Mesenchymal stem cell (in vitro differentiated cells and primary cell): ENCODE results near the gene MRGPRF.

Source experiments
- DNase-seq: peaks from one replicate; pipeline ENCODE4 v3.0.0-alpha.2; 2013
- H2AFZ ChIP-seq: one replicate; pipeline ENCODE4 v1.6.1; 2013; ENCODE audit warnings: low read depth, mild to moderate bottlenecking, control low read depth, inconsistent platforms, low read length, moderate library complexity
- H2AK5ac ChIP-seq: 2 replicates; pipeline ENCODE4 v1.6.1; 2013; ENCODE audit warnings: low read length, moderate library complexity, mild to moderate bottlenecking, inconsistent platforms; ENCODE audit not compliant: severe bottlenecking
- H2BK120ac ChIP-seq: one replicate; pipeline ENCODE4 v1.6.1; 2013; ENCODE audit warnings: low read depth, mild to moderate bottlenecking, inconsistent platforms, low read length, moderate library complexity
- H2BK12ac ChIP-seq, 2 experiments: one replicate each; pipeline ENCODE4 v1.6.1; 2013; ENCODE audit warnings: inconsistent platforms in 2 of 2, low read length in 2 of 2, mild to moderate bottlenecking in 2 of 2, moderate library complexity in 2 of 2, control low read depth in 1 of 2
- H2BK15ac ChIP-seq: one replicate; pipeline ENCODE4 v1.6.1; 2013; ENCODE audit warnings: mild to moderate bottlenecking, low read depth, inconsistent platforms; ENCODE audit not compliant: poor library complexity, severe bottlenecking
- H2BK5ac ChIP-seq: 2 replicates; pipeline ENCODE4 v1.6.1; 2013; ENCODE audit warnings: low read depth, mild to moderate bottlenecking, low read length, control low read depth, inconsistent platforms; ENCODE audit not compliant: poor library complexity, severe bottlenecking
- H3K14ac ChIP-seq, 2 experiments: one replicate each; pipeline ENCODE4 v1.6.1; 2013; ENCODE audit warnings: inconsistent platforms in 2 of 2, low read length in 2 of 2, control low read depth in 1 of 2, mild to moderate bottlenecking in 1 of 2, moderate library complexity in 1 of 2
- H3K18ac ChIP-seq, 2 experiments: one replicate each; pipeline ENCODE4 v1.6.1; 2013; ENCODE audit warnings: inconsistent platforms in 2 of 2, low read length in 2 of 2, control low read depth in 1 of 2, low read depth in 1 of 2, mild to moderate bottlenecking in 1 of 2
- H3K23ac ChIP-seq, 2 experiments: one replicate each; pipeline ENCODE4 v1.6.1; 2013; ENCODE audit warnings: inconsistent platforms in 2 of 2, low read length in 2 of 2, mild to moderate bottlenecking in 2 of 2, moderate library complexity in 2 of 2, control low read depth in 1 of 2
- H3K27ac ChIP-seq: 2 replicates; pipeline ENCODE4 v1.5.1; 2013; ENCODE audit warnings: mild to moderate bottlenecking, moderate library complexity, low read length, control low read depth, inconsistent platforms; ENCODE audit not compliant: poor library complexity, severe bottlenecking
- H3K27me3 ChIP-seq, 2 experiments: 2 replicates each; pipeline versions ENCODE4 v1.6.1 to v1.7.0; 2013; ENCODE audit warnings: low read length in 2 of 2, mild to moderate bottlenecking in 2 of 2, moderate library complexity in 2 of 2, control low read depth in 1 of 2, inconsistent platforms in 1 of 2; ENCODE audit not compliant: control insufficient read depth in 1 of 2, insufficient read depth in 1 of 2
- H3K36me3 ChIP-seq, 2 experiments: 2 replicates each; pipeline versions ENCODE4 v1.6.1 to v1.7.0; 2013; ENCODE audit warnings: low read length in 2 of 2, control low read depth in 1 of 2, inconsistent platforms in 1 of 2, low read depth in 1 of 2, mild to moderate bottlenecking in 1 of 2; ENCODE audit not compliant: insufficient read depth in 2 of 2, control insufficient read depth in 1 of 2
- H3K4ac ChIP-seq, 2 experiments: one replicate each; pipeline ENCODE4 v1.6.1; 2013; ENCODE audit warnings: inconsistent platforms in 2 of 2, low read length in 2 of 2, mild to moderate bottlenecking in 2 of 2, moderate library complexity in 2 of 2, control low read depth in 1 of 2, low read depth in 1 of 2
- H3K4me1 ChIP-seq: 2 replicates; pipeline ENCODE4 v1.6.1; 2013; ENCODE audit warnings: low read depth, low read length, control low read depth; ENCODE audit not compliant: control insufficient read depth, insufficient read depth
- H3K4me2 ChIP-seq: 2 replicates; pipeline ENCODE4 v1.6.1; 2013; ENCODE audit warnings: low read length, mild to moderate bottlenecking, inconsistent platforms; ENCODE audit not compliant: poor library complexity, severe bottlenecking
- H3K4me3 ChIP-seq, 2 experiments: 2 replicates each; pipeline versions ENCODE4 v1.5.1 to v1.7.0; 2013; ENCODE audit warnings: low read length in 2 of 2, mild to moderate bottlenecking in 2 of 2, control low read depth in 1 of 2, low read depth in 1 of 2; ENCODE audit not compliant: insufficient read depth in 1 of 2
- H3K79me1 ChIP-seq: replicated peaks from 2 replicates; pipeline ENCODE4 v1.6.1; 2013; ENCODE audit warnings: mild to moderate bottlenecking, control low read depth, low read length, inconsistent platforms; ENCODE audit not compliant: poor library complexity, severe bottlenecking
- H3K9ac ChIP-seq: 2 replicates; pipeline ENCODE4 v1.7.0; 2013; ENCODE audit warnings: mild to moderate bottlenecking, low read length, moderate library complexity
- H3K9me3 ChIP-seq: 2 replicates; pipeline ENCODE4 v1.7.0; 2013; ENCODE audit warnings: mild to moderate bottlenecking, low read length; ENCODE audit not compliant: control insufficient read depth
- H4K8ac ChIP-seq: one replicate; pipeline ENCODE4 v1.6.1; 2013; ENCODE audit warnings: inconsistent platforms, mild to moderate bottlenecking, low read length, moderate library complexity
- H4K91ac ChIP-seq: one replicate; pipeline ENCODE4 v1.6.1; 2013; ENCODE audit warnings: mild to moderate bottlenecking, low read length, inconsistent platforms
- WGBS: methylation state at CpG from one replicate; pipeline ENCODE4 v1.1.7; 2013; ENCODE audit warnings: mixed read lengths; 5-methylcytosine and 5-hydroxymethylcytosine counted together

MRGPRF gene

GRCh38 chr11:69054397-69055211 lies 41.6 kb upstream of the MRGPRF start:
- Histone ChIP-seq H3K4ac (no peak overlapping the region), H3K9me3 (no peaks in the 10 kb centered on the region), H3K79me1 (peaks cover 56% of the 10 kb centered on the region), H3K14ac (no peak overlapping the region), H3K27ac (no peak overlapping the region), H2AFZ (no peak overlapping the region), H3K23ac (peak overlapping the region in 1 of 2 experiments; percentile 16), H3K4me3 (no peak overlapping the region), H3K18ac (no peak overlapping the region), H3K36me3 (peaks cover 34 to 54% of the 10 kb centered on the region in 2 experiments), H3K4me1 (peaks cover 19% of the 10 kb centered on the region), H2AK5ac (no peak overlapping the region), H2BK120ac (no peak overlapping the region), H4K91ac (no peak overlapping the region), H2BK12ac (no peak overlapping the region), H2BK5ac (no peak overlapping the region), H3K4me2 (no peak overlapping the region), H2BK15ac (no peak overlapping the region), H4K8ac (no peak overlapping the region), H3K9ac (no peak overlapping the region), H3K27me3 (no peaks in the 10 kb centered on the region)
- WGBS = 97% methylated on average over 31 of the region's 31 CpGs
- DNase-seq = no peak

DNA sequence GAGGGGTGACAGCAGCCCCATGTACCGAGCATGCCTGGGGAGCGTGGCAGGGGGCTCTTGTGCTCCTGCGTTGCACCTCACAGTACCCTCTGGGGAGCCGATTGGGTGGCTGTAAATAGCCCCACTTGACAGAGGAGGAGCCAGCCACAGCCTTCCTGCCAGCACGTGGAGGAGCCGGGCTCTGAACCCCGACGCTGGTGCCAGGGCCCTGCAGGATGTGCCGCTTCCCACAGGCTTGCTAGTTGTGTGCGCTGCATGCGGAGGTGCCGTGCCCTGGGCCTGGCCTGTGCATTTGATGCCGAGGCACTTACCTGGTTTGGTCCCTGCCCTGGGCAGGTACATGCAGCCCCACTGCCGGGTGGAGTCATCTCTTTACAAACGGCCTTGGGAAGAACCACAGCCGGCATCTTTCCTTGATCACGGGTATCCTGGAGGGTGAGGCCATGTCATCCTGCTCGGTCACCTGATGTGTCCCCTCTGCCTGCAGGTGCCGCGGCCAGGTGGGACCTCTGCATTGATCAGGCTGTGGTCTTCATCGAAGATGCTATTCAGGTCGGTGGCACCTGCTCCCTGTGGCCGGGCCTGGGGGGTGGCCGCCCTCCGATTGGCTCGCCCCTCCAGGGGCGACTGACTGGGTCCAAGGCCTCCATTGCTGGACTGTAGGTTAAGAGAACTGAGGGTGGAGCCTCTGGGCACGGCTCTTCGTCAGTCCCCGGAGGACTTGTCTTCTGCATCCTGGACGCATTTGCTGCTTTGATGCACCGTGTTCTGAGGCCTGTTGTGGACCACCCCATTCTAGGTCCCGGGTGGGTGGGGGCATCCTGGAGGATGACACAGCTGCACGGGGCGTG lies 40.7 kb upstream of the MRGPRF start:
- Histone ChIP-seq H3K18ac (no peak overlapping the region), H3K23ac (no peak overlapping the region), H3K27ac (no peak overlapping the region), H2BK12ac (no peak overlapping the region), H4K8ac (no peak overlapping the region), H3K27me3 (no peaks in the 10 kb centered on the region), H3K79me1 (peaks cover 61% of the 10 kb centered on the region), H4K91ac (no peak overlapping the region), H2AFZ (no peak overlapping the region), H3K9ac (no peak overlapping the region), H3K9me3 (no peaks in the 10 kb centered on the region), H2BK120ac (no peak overlapping the region), H3K36me3 (peaks cover 33 to 47% of the 10 kb centered on the region in 2 experiments), H2BK15ac (no peak overlapping the region), H3K4me2 (no peak overlapping the region), H3K4me3 (no peak overlapping the region), H3K4ac (no peak overlapping the region), H3K14ac (no peak overlapping the region), H2AK5ac (no peak overlapping the region), H2BK5ac (no peak overlapping the region), H3K4me1 (peaks cover 23% of the 10 kb centered on the region)
- WGBS = 96% methylated on average over 35 of the region's 35 CpGs
- no peak for DNase-seq

- Histone ChIP-seq H3K23ac (no peak overlapping the region), H2BK5ac (no peak overlapping the region), H3K27ac (no peak overlapping the region), H4K91ac (no peak overlapping the region), H3K4ac (no peak overlapping the region), H3K79me1 (peaks cover 61% of the 10 kb centered on the region), H3K4me1 (peaks cover 19% of the 10 kb centered on the region), H3K4me2 (no peak overlapping the region), H3K4me3 (no peak overlapping the region), H2BK12ac (no peak overlapping the region), H2BK15ac (no peak overlapping the region), H3K18ac (no peak overlapping the region), H3K9me3 (no peaks in the 10 kb centered on the region), H4K8ac (no peak overlapping the region), H2AK5ac (no peak overlapping the region), H3K14ac (no peak overlapping the region), H2AFZ (no peak overlapping the region), H3K36me3 (peaks cover 33 to 43% of the 10 kb centered on the region in 2 experiments), H2BK120ac (no peak overlapping the region), H3K27me3 (no peaks in the 10 kb centered on the region), H3K9ac (no peak overlapping the region)
- WGBS = 97% methylated on average over 9 of the region's 9 CpGs
- DNase-seq = no peak
Measured at GRCh38 chr11:69053169-69053477, 40.1 kb upstream of the MRGPRF start.
